B cell (primary cell): ENCODE results near the gene SLC24A1. TPM values are rescaled to one million over a fixed set of nuclear protein-coding genes. Genes with fewer than 3 reads are reported as not detected.

ENCODE experiments used
- ATAC-seq: fragments of 200-7000 bp; cut with Tn5 transposase; one replicate; pipeline ENCODE4 v1.10.0; 2021; ENCODE audit warnings: low read depth, mild to moderate bottlenecking, moderate number of reproducible peaks, moderate library complexity
- CTCF ChIA-PET: fragments of 350-600 bp; sonication (Branson Sonifier 250); formaldehyde crosslinking; loops from one replicate; lab custom pipeline; 2021; ENCODE audit warnings: antibody characterized with exemption, inconsistent platforms; lab: Charles Lee
- POLR2A ChIA-PET: fragments of 350-600 bp; sonication (Branson Sonifier 250); formaldehyde crosslinking; loops from one replicate; lab custom pipeline; 2021; ENCODE audit warnings: antibody characterized with exemption; lab: Charles Lee
- DNase-seq: peaks from one replicate; pipeline ENCODE4 v3.0.0; 2013
- H2AFZ ChIP-seq: 2 replicates; pipeline ENCODE4 v1.6.1; 2012; ENCODE audit warnings: mild to moderate bottlenecking, low read depth, low read length; ENCODE audit not compliant: insufficient read depth, poor library complexity, severe bottlenecking
- H3K27ac ChIP-seq, 2 donors: 1 replicate in 1 of 2; 2 replicates in 1 of 2; pipeline ENCODE4 v1.5.1; 2012 to 2013; ENCODE audit warnings: low read length in 2 of 2, mild to moderate bottlenecking in 2 of 2, moderate library complexity in 1 of 2
- H3K27me3 ChIP-seq, 4 experiments: fragments of 200-600 bp in 1 of 4; sonication (generic) in 1 of 4; replicated peaks in 1 of 4; 1 replicate in 2 of 4; 2 replicates in 2 of 4; pipeline versions ENCODE4 v1.6.1 to v1.7.0; 2013 to 2016; ENCODE audit warnings: low read length in 3 of 4, mild to moderate bottlenecking in 2 of 4, mixed read lengths in 1 of 4, moderate library complexity in 1 of 4; ENCODE audit not compliant: insufficient read depth in 4 of 4, control insufficient read depth in 3 of 4; ENCODE audit errors: control extremely low read depth in 1 of 4
- H3K36me3 ChIP-seq, 2 experiments: replicated peaks in 1 of 2; 1 replicate in 1 of 2; 2 replicates in 1 of 2; pipeline versions ENCODE4 v1.6.1 to v1.7.1; 2013; ENCODE audit warnings: low read length in 1 of 2; ENCODE audit not compliant: insufficient read depth in 2 of 2, control insufficient read depth in 1 of 2; ENCODE audit errors: control extremely low read depth in 1 of 2, extremely low read depth in 1 of 2
- H3K4me1 ChIP-seq, 2 donors: fragments of 200-600 bp in 1 of 2; sonication (generic) in 1 of 2; 1 replicate in 1 of 2; 2 replicates in 1 of 2; pipeline versions ENCODE4 v1.5.1 to v1.6.1; 2013 to 2017; ENCODE audit warnings: low read length in 2 of 2; ENCODE audit not compliant: control insufficient read depth in 2 of 2, insufficient read depth in 2 of 2
- H3K4me2 ChIP-seq: replicated peaks from 2 replicates; pipeline ENCODE3; 2012; ENCODE audit warnings: mild to moderate bottlenecking, low read depth, low read length; ENCODE audit not compliant: poor library complexity, severe bottlenecking
- H3K4me3 ChIP-seq, 5 experiments: fragments of 200-600 bp in 1 of 5; sonication (generic) in 1 of 5; 1 replicate in 3 of 5; 2 replicates in 2 of 5; pipeline versions ENCODE4 v1.5.1 to v1.7.0; 2011 to 2016; ENCODE audit warnings: low read length in 4 of 5, mild to moderate bottlenecking in 4 of 5, low read depth in 2 of 5, control low read depth in 1 of 5, moderate library complexity in 1 of 5; ENCODE audit not compliant: insufficient read depth in 1 of 5; ENCODE audit errors: control extremely low read depth in 1 of 5, extremely low read depth in 1 of 5
- H3K79me2 ChIP-seq: fragments of 200-600 bp; sonication (generic); one replicate; pipeline ENCODE4 v1.6.0; 2016; ENCODE audit warnings: low read length; ENCODE audit not compliant: control insufficient read depth, insufficient read depth
- H3K9ac ChIP-seq: fragments of 200-600 bp; sonication (generic); 2 replicates; pipeline ENCODE4 v1.6.1; 2017; ENCODE audit warnings: mild to moderate bottlenecking, low read length, moderate library complexity
- H3K9me3 ChIP-seq, 3 donors: one replicate each; pipeline versions ENCODE4 v1.6.1 to v1.7.1; 2013; ENCODE audit warnings: low read length in 2 of 3; ENCODE audit not compliant: control insufficient read depth in 2 of 3, insufficient read depth in 1 of 3; ENCODE audit errors: control extremely low read depth in 1 of 3
- H4K20me1 ChIP-seq: 2 replicates; pipeline ENCODE4 v1.6.0; 2012; ENCODE audit warnings: mild to moderate bottlenecking, low read length; ENCODE audit not compliant: insufficient read depth, control insufficient read depth, poor library complexity, severe bottlenecking
- H3K27ac Mint-ChIP-seq: one replicate; pipeline ENCODE4 v1.8.0; 2021; ENCODE audit warnings: mixed read lengths
- H3K27me3 Mint-ChIP-seq: one replicate; pipeline ENCODE4 v1.8.0; 2021; ENCODE audit warnings: mixed read lengths
- H3K4me1 Mint-ChIP-seq: one replicate; pipeline ENCODE4 v1.8.0; 2021; ENCODE audit warnings: mixed read lengths
- H3K4me3 Mint-ChIP-seq: one replicate; pipeline ENCODE4 v1.8.0; 2021; ENCODE audit warnings: mixed read lengths
- H3K9me3 Mint-ChIP-seq: one replicate; pipeline ENCODE4 v1.8.0; 2022; ENCODE audit warnings: mixed read lengths; ENCODE audit not compliant: insufficient read depth
- EZH2 ChIP-seq: IDR thresholded peaks from 2 replicates; pipeline ENCODE4 v1.6.1; 2012; ENCODE audit warnings: borderline replicate concordance, low read depth, mild to moderate bottlenecking, moderate library complexity, low read length; ENCODE audit not compliant: insufficient read depth, poor library complexity, severe bottlenecking
- WGBS: methylation state at CpG from one replicate; pipeline ENCODE4 v1.1.5; 2013; ENCODE audit warnings: missing lambda C conversion rate; ENCODE audit not compliant: insufficient coverage; 5-methylcytosine and 5-hydroxymethylcytosine counted together
- intact Hi-C: fragments of 100-400 bp; cut with micrococcal nuclease; formaldehyde crosslinking; loops from one replicate; pipeline ENCODE4 v1.10.0; 2022
- polyA plus RNA-seq: library from polyadenylated mRNA; depleted of rRNA; stranded (reverse); fragments of >200 nt; gene quantifications from 2 replicates; pipeline ENCODE4 v1.2.3, GENCODE V29; 2012
- total RNA-seq, 2 donors: library from RNA; stranded (reverse); fragments of 120-200 nt in 1 of 2; gene quantifications; 1 replicate in 1 of 2; 2 replicates in 1 of 2; pipeline versions ENCODE4 v1.2.3 to v1.2.4, GENCODE V29; 2013 to 2022
- TF ChIP-seq, protein P1 (sequence below): fragments of 200-600 bp; IDR thresholded peaks from one replicate; pipeline ENCODE4 v1.8.0; 2022; ENCODE audit warnings: antibody characterized with exemption, mild to moderate bottlenecking

Gene SLC24A1
- total and polyA plus RNA-seq, 2 donors (not counting 1 experiment from before 2014, with no cell fraction given) = 1.7 to 6.7 TPM

DNA sequence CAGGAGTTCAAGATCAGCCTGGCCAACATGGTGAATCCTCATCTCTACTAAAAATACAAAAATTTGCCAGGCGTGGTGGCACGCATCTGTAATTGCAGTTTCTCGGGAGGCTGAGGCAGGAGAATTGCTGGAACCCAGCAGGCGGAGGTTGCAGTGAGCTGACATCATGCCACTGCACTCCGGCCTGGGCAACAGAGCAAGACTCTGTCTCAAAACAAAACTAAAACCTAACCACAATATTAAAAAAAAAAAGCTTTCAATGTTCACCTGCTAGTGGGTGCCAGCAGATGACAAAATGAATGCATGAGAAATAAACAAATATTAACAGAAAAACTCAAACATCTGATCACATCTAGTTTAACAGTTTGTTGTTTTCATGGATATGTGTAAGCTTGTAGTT lies 9.0 kb downstream of the SLC24A1 start:
- no peaks in the 10 kb centered on the region for H4K20me1 ChIP-seq
- no peak overlapping the region for H2AFZ ChIP-seq
- H3K27me3 ChIP-seq = no peaks in the 10 kb centered on the region
- Mint-ChIP-seq H3K4me1 (peaks cover 13% of the 10 kb centered on the region), H3K27ac (no peak overlapping the region), H3K9me3 (no peaks in the 10 kb centered on the region), H3K4me3 (no peak overlapping the region), H3K27me3 (no peaks in the 10 kb centered on the region)
- DNase-seq = no peak
- WGBS = 61% methylated on average over 4 of the region's 5 CpGs
- H3K4me2 ChIP-seq = no peak overlapping the region
- intact Hi-C loops = no loop called here
- CTCF ChIA-PET = interaction anchor here (0.9 to 2.9 kb wide), 3 partner anchors 8 to 227 kb away, joined by 3 to 14 read pairs (median 4); partner anchors contain the start of gene INTS14
- POLR2A ChIA-PET = interaction anchor here (0.6 kb wide), 1 partner anchor 159 kb away, joined by 5 read pairs; no protein-coding TSS in a partner anchor
- H3K27ac ChIP-seq = no peak overlapping the region
- ATAC-seq = peak; percentile 54
- no peak overlapping the region for H3K9ac ChIP-seq
- peaks cover 0 to 2% (median 0%) of the 10 kb centered on the region in 3 donors for H3K9me3 ChIP-seq
- TF ChIP-seq, protein P1, sequence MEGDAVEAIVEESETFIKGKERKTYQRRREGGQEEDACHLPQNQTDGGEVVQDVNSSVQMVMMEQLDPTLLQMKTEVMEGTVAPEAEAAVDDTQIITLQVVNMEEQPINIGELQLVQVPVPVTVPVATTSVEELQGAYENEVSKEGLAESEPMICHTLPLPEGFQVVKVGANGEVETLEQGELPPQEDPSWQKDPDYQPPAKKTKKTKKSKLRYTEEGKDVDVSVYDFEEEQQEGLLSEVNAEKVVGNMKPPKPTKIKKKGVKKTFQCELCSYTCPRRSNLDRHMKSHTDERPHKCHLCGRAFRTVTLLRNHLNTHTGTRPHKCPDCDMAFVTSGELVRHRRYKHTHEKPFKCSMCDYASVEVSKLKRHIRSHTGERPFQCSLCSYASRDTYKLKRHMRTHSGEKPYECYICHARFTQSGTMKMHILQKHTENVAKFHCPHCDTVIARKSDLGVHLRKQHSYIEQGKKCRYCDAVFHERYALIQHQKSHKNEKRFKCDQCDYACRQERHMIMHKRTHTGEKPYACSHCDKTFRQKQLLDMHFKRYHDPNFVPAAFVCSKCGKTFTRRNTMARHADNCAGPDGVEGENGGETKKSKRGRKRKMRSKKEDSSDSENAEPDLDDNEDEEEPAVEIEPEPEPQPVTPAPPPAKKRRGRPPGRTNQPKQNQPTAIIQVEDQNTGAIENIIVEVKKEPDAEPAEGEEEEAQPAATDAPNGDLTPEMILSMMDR = no peak
- TF ChIP-seq EZH2 = no peak
- peaks cover 0 to 3% of the 10 kb centered on the region in 2 experiments for H3K36me3 ChIP-seq
- peaks cover 8 to 10% of the 10 kb centered on the region in 2 donors for H3K4me1 ChIP-seq
- H3K79me2 ChIP-seq = no peaks in the 10 kb centered on the region
- no peak overlapping the region for H3K4me3 ChIP-seq

DNA sequence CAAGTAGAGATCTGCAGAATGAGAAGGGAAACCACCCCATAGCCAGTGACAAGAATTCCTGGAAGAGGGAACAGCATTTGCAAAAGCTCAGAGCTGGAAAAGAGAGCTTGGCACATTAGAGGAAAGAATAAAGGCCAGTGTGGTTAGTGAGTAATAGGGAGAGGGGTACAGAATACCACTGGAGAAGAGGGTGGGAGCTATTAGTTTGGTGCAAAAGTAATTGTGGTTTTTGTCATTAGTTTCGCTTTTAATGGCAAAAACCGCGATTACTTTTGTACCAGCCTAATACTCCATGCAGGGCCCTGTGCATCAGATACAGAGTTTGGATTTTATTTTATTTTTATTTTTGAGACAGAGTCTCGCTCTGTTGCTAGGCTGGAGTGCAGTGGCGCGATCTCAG lies 9.8 kb downstream of the SLC24A1 start:
- H3K27ac ChIP-seq = no peak overlapping the region
- TF ChIP-seq, protein P1 = no peak
- no peak for TF ChIP-seq EZH2
- peaks cover 0 to 3% of the 10 kb centered on the region in 2 experiments for H3K36me3 ChIP-seq
- H3K27me3 ChIP-seq = no peaks in the 10 kb centered on the region
- no peaks in the 10 kb centered on the region for H3K9me3 Mint-ChIP-seq
- H4K20me1 ChIP-seq = no peaks in the 10 kb centered on the region
- 71% methylated on average over 1 of the region's 6 CpGs for WGBS
- ATAC-seq (no peak), DNase-seq (no peak)
- no peak overlapping the region for H3K27ac Mint-ChIP-seq
- no peak overlapping the region for H2AFZ ChIP-seq
- no peak overlapping the region for H3K9ac ChIP-seq
- H3K4me1 ChIP-seq = peaks cover 8 to 10% of the 10 kb centered on the region in 2 donors
- H3K4me2 ChIP-seq = peak overlapping the region; percentile 9
- no peaks in the 10 kb centered on the region for H3K79me2 ChIP-seq
- H3K4me1 Mint-ChIP-seq = peaks cover 13% of the 10 kb centered on the region
- H3K27me3 Mint-ChIP-seq = no peaks in the 10 kb centered on the region
- intact Hi-C loops = no loop called here
- ChIA-PET CTCF (no interaction called here), POLR2A (interaction anchor here (0.6 kb wide), 1 partner anchor 158 kb away, joined by 5 read pairs; no protein-coding TSS in a partner anchor)
- peak overlapping the region in 1 of 5 experiments; percentile 17 for H3K4me3 ChIP-seq
- H3K9me3 ChIP-seq = peaks cover 0 to 2% (median 0%) of the 10 kb centered on the region in 3 donors
- peak overlapping the region; percentile 57 for H3K4me3 Mint-ChIP-seq
